GM21737 (cell line): ENCODE data around the gene AMIGO2.
"Not testable (repeated sequence)": the region's sequence is repeated elsewhere in the genome, so short reads cannot be mapped to it uniquely, and the experiment has no call there.

ENCODE experiments used
- ATAC-seq: cut with Tn5 transposase; IDR thresholded peaks from one replicate; pipeline ENCODE4 v1.9.1; 2021; ENCODE audit warnings: mild to moderate bottlenecking, moderate library complexity; ENCODE audit not compliant: unreplicated experiment

Gene AMIGO2

DNA sequence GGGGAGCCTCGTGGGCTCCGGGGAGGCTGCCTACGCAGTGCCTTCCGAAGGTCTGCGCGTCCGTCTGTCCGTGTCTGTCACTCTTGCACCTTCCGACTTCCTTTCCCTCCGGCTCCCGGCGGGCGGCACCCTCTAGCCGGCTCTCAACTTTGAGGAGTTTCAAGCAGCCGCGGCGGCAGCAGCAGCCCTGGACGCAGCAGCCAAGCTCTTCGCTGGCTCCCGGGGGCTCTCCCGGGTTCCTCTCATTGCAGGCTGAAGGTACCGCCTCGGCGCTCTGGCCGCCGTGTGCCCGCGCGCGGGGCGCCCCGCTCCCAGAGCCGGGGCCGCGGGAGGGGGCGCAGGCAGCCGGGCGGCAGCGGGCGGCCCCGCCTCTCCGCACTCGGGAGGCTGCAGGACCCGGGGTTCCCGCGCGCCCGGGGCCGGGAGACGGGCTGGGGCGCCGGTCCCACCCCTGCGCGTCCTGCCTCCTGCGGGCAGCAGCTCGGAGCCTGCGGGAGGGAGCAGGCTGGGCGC, at the start of gene AMIGO2, which contains the start of gene PCED1B:
AMIGO2 (minus strand) TSS at position 492 of the 513 bp plus-strand sequence. CDS start 957 bp downstream, outside the sequence.
PCED1B (plus strand) TSS at position 154 of the 513 bp plus-strand sequence. CDS start 155,443 bp downstream, outside the sequence.
- peak; percentile 63 for ATAC-seq

GRCh38 chr12:47126246-47126645, 46.5 kb upstream of the AMIGO2 start:
- no peak for ATAC-seq

- no peak for ATAC-seq
Measured at GRCh38 chr12:47124451-47124850, 44.7 kb upstream of the AMIGO2 start.

DNA sequence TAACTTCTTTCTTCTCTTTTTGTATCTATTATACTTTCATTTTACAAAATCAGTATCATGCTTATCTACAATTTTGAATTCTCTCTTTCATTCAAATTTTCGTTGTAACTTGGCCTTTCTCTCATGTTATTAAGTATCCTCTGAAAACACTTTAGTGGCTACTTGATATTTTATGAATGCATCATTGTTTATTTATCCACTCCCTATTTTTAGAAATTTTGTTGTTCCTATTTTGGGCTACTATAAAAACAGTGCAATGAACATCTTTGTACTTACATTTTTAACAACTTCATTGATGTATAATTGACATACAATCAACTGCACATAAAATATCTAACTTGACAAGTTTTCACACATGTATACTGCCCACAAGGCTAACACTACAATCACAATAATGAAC, 44.0 kb upstream of the AMIGO2 start:
- no peak for ATAC-seq

- no peak for ATAC-seq
Measured at GRCh38 chr12:47122602-47123001, 42.8 kb upstream of the AMIGO2 start.

DNA sequence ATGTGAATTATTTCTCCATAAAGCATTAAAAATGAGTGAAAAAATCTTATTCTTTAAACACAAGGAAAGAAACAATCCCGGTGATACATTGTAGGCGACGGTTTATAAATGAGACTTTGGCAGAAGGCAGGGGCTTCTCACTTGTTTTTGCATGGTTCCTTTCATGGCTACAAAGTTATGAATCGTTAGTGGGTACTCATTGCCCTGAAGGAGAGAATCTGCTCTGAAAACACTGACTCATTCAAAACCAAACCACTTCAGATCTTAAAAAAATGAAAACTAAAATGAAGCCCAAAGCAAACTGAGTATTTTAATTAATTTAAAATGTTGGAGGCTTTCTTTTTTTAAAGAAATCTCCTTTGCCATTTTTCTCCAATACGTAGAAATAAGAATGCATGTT, 41.4 kb upstream of the AMIGO2 start:
- no peak for ATAC-seq

- ATAC-seq = no peak
Measured at GRCh38 chr12:47120736-47121135, 41.0 kb upstream of the AMIGO2 start.

GRCh38 chr12:47117305-47117704, 37.5 kb upstream of the AMIGO2 start:
- ATAC-seq = not testable (repeated sequence)

- no peak for ATAC-seq
Measured at GRCh38 chr12:47114481-47114892, 34.7 kb upstream of the AMIGO2 start.

DNA sequence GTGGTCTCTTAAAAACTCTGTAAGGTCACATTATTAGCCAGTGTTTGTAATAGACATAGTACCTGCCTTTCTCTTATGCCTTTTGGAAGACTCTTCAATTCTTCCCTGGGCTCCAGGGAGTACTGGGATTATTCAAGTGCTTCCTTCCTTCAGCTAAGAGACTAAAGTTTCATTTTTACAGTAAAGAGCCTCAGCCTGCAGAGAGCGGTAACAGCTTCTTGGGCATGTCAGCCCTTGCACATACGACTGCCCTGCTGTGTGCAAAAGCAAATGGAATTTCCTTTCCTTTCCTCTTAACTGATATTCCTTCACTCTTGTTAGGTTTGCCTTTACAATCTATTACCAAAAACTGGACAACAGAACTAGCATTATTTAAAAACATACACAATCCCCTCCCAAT, 32.9 kb upstream of the AMIGO2 start:
- no peak for ATAC-seq

- ATAC-seq = no peak
Measured at GRCh38 chr12:47111854-47112253, 32.1 kb upstream of the AMIGO2 start.

DNA sequence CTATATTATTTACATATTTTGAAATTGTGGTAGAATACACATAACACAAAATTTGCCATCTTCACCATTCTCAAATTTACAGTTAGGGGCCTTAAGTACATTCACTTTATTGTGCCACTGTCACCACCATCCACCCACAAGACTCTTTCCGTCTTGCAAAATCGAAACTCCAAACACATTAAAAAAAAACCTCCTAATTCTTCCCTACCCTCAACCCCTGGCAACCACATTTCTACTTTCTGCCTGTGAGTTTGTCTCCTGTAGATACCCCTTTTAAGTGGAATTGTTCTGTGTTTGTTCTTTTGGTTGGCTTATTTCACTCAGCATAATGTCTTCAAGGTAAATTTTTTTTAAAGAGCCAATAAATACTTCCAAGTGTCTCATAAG, 31.6 kb upstream of the AMIGO2 start:
- ATAC-seq = no peak

- ATAC-seq = no peak
Measured at GRCh38 chr12:47110718-47111391, 31.1 kb upstream of the AMIGO2 start.

DNA sequence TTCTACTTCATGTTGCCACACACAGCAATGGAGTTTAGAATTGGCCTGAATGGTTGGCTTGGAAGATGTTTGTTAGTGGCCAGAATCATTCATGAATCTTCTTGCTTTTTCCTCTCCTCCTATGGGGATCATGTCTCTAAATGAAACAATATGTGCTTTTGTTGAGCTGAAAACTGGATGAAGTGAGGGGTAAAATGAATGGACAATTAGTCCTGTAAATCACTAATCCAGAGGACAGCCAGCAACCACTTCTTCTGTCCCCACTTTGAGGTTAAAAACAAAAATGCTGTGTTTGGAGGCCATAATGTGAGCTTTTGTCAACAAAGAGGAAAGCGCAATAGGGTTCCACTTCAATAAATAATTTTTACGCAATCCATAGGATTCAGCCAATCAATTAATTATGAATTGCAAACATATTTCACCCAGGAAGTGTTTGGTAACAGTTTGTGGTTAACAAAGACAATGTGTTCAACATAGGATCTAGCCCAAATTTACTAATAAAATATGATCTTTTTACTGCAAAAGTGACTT, 30.3 kb upstream of the AMIGO2 start:
- ATAC-seq = no peak

- no peak for ATAC-seq
Measured at GRCh38 chr12:47107926-47108325, 28.2 kb upstream of the AMIGO2 start.

DNA sequence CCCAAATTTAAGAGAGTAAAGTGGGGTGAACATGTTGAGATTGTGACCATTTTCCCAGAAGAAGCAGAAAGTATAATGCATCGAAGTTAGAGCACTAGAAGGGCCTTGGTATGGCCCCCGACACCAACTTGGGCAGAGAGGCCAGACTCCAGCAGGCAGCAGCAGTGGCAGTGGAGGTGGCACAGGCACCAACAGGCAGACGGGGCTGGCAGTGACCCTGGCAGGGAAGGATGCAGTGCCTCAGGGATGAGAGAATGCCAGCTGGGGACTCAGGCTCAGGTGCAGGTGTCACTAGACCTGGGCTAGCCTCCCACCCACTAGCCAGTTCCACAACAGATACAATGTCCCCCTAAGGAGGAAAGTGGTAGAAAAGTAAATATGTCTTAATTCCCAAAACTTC, 27.7 kb upstream of the AMIGO2 start:
- ATAC-seq = no peak

DNA sequence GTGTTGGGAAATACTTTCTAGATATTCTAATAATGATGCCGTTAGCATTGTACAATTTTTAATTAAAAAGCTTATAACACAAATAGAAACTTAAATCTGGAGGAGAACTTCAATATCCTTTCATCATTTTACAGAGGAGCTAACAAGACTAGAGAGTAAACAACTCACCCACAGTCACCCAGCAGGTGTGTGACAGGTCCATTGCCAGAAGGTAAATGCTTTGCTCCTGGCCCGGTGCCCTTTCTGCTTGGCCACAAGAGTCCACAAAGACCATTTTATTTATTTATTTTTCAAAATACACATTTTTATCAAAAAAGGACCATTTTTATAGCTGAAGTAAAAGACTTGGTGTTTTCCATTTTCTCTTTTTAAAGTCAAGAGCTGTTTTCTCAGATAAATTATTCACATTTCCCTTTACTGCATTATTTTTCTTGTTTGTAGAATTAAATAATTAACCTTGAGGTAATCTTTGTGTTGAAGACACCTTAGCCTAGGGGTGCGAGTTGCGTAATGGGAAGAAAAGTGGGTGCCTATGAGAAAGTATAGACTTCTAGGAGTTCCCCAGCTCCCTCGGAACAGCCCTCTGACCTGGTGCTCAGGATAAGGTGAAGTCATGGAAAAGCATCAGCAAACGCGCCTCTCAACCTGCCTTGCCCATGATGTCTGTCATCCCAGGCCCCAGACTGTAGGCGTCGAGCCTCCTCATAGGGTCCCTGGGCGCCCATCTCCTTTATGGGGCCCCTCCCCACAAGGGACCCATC, 26.3 kb upstream of the AMIGO2 start:
- ATAC-seq = no peak

- no peak for ATAC-seq
Measured at GRCh38 chr12:47102845-47103651, 23.3 kb upstream of the AMIGO2 start.

DNA sequence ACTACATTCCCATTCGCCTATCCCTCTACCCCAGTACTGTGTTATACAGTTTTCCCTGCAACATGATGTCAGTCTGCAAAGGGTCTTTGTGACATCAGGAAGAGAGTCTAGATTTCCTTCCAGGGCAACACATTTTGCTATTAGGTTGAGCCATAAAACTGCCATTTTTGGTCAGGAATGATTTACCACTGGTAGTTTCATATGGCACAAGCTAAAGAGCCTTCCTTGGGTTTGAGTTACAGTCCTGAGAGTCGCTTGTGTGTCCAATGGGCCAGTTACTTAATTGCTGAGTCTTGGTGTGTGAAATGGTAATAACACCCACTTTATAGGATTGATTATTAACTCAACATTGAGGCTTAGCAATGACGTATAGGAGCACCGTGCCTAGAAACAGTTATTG, 22.6 kb upstream of the AMIGO2 start:
- no peak for ATAC-seq

- no peak for ATAC-seq
Measured at GRCh38 chr12:47100160-47100559, 20.4 kb upstream of the AMIGO2 start.

DNA sequence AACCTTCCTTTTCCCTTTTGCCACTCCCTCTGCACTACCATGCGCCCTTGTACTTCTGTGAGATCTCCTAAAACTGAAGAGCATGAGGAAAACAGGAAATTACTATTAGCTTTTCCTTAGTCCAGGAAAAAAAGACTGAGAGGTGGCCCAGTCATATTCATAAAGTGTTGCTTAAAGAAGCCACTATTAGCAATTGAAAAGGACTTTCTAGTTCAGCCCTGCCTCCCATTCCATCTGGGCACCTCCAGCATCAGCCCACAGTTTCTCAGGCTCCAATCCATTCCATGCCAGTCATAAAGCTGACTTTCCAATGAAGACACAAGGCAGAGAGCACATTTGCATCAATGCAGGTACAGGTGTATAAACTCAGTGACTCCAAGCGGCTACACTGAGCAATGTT, 19.9 kb upstream of the AMIGO2 start:
- ATAC-seq = no peak
